Endothelial cell of umbilical vein (primary cell): ENCODE results near the gene NFU1. TPM values are rescaled to one million over a fixed set of nuclear protein-coding genes. Genes with fewer than 3 reads are reported as not detected.

Experiments used
- BruUV-seq: library from RNA; stranded (reverse); fragments of 400-500 nt; replicated peaks from 2 replicates; lab custom pipeline; 2021; lab: Mats Ljungman, UMichigan
- CTCF ChIA-PET: fragments of 300-600, 350-600 bp; sonication (Branson Sonifier 250); formaldehyde crosslinking; loops from one replicate; lab custom pipeline; 2021; ENCODE audit warnings: antibody characterized with exemption, inconsistent platforms; lab: Charles Lee
- POLR2A ChIA-PET: fragments of 300-600, 350-600 bp; sonication (Branson Sonifier 250); formaldehyde crosslinking; loops from one replicate; lab custom pipeline; 2021; ENCODE audit warnings: antibody characterized with exemption, inconsistent platforms; lab: Charles Lee
- DNase-seq: peaks from one replicate; pipeline ENCODE4 v3.0.0-alpha.2; 2011; ENCODE audit warnings: low read depth, low spot score
- FAIRE-seq: peaks from 2 replicates; lab custom pipeline; 2011; peaks lifted over from hg19 to GRCh38; lab: Jason Lieb, UNC
- H2AFZ ChIP-seq: 2 replicates; pipeline ENCODE4 v1.6.0; 2012; ENCODE audit warnings: low read depth, low read length, control low read depth, inconsistent platforms
- H3K27ac ChIP-seq: 2 replicates; pipeline ENCODE4 v1.5.1; 2011; ENCODE audit warnings: low read depth, mild to moderate bottlenecking, control low read depth, low read length, moderate library complexity; ENCODE audit not compliant: insufficient read depth
- H3K27me3 ChIP-seq, 2 experiments: 2 replicates each; pipeline versions ENCODE4 v1.6.0 to v1.6.1; 2011; ENCODE audit warnings: low read length in 2 of 2, mixed read lengths in 1 of 2; ENCODE audit not compliant: control insufficient read depth in 2 of 2, insufficient read depth in 2 of 2
- H3K36me3 ChIP-seq, 2 experiments: 2 replicates in 1 of 2; 3 replicates in 1 of 2; pipeline ENCODE4 v1.5.1; 2011; ENCODE audit warnings: low read length in 2 of 2, mild to moderate bottlenecking in 1 of 2, moderate library complexity in 1 of 2; ENCODE audit not compliant: control insufficient read depth in 2 of 2, insufficient read depth in 2 of 2; ENCODE audit errors: extremely low read depth in 1 of 2
- H3K4me1 ChIP-seq: 3 replicates; pipeline ENCODE4 v1.5.1; 2011; ENCODE audit warnings: mild to moderate bottlenecking, low read length; ENCODE audit not compliant: control insufficient read depth, insufficient read depth; ENCODE audit errors: extremely low read depth
- H3K4me2 ChIP-seq: 2 replicates; pipeline ENCODE4 v1.6.1; 2011; ENCODE audit warnings: low read length, control low read depth, mixed read lengths; ENCODE audit not compliant: insufficient read depth
- H3K4me3 ChIP-seq, 3 experiments: fragments of 200-600 bp in 1 of 3; sonication (generic), shearing (Covaris generic) in 1 of 3; replicated peaks in 1 of 3; 2 replicates each; pipeline ENCODE4 v1.5.1; 2011 to 2016; ENCODE audit warnings: control low read depth in 3 of 3, low read length in 3 of 3, mild to moderate bottlenecking in 2 of 3, inconsistent platforms in 1 of 3, low read depth in 1 of 3, moderate library complexity in 1 of 3; ENCODE audit not compliant: insufficient read depth in 1 of 3
- H3K79me2 ChIP-seq: 2 replicates; pipeline ENCODE4 v1.6.0; 2012; ENCODE audit warnings: low read length, inconsistent platforms; ENCODE audit not compliant: control insufficient read depth, insufficient read depth
- H3K9ac ChIP-seq: replicated peaks from 2 replicates; pipeline ENCODE3; 2011; ENCODE audit warnings: low read length, control low read depth; ENCODE audit not compliant: insufficient read depth; ENCODE audit errors: extremely low read depth
- H3K9me1 ChIP-seq: replicated peaks from 3 replicates; pipeline ENCODE4 v1.6.0; 2011; ENCODE audit warnings: mild to moderate bottlenecking, low read length; ENCODE audit not compliant: control insufficient read depth, insufficient read depth; ENCODE audit errors: extremely low read depth
- H3K9me3 ChIP-seq: replicated peaks from 2 replicates; pipeline ENCODE4 v1.5.1; 2012; ENCODE audit warnings: low read length, inconsistent platforms; ENCODE audit not compliant: control insufficient read depth, insufficient read depth
- H4K20me1 ChIP-seq: replicated peaks from 2 replicates; pipeline ENCODE3; 2011; ENCODE audit warnings: mild to moderate bottlenecking, low read length; ENCODE audit not compliant: control insufficient read depth, insufficient read depth; ENCODE audit errors: extremely low read depth
- CTCF ChIP-seq, 2 donors: IDR thresholded peaks; 1 replicate in 1 of 2; 2 replicates in 1 of 2; pipeline ENCODE4 v1.5.1; 2011; ENCODE audit warnings: low read length in 2 of 2, mild to moderate bottlenecking in 2 of 2, moderate library complexity in 2 of 2, control low read depth in 1 of 2, inconsistent platforms in 1 of 2, low read depth in 1 of 2; ENCODE audit not compliant: insufficient read depth in 1 of 2; ENCODE audit errors: extremely low read depth in 1 of 2
- EZH2 ChIP-seq: IDR thresholded peaks from 2 replicates; pipeline ENCODE4 v1.6.1; 2012; ENCODE audit warnings: borderline replicate concordance, low read depth, mild to moderate bottlenecking, moderate library complexity, low read length, inconsistent platforms; ENCODE audit not compliant: severe bottlenecking
- FOS ChIP-seq: IDR thresholded peaks from 2 replicates; pipeline ENCODE4 v1.6.1; 2011; ENCODE audit warnings: mild to moderate bottlenecking, low read length, moderate library complexity, borderline replicate concordance; ENCODE audit not compliant: insufficient read depth
- GATA2 ChIP-seq: IDR thresholded peaks from 2 replicates; pipeline ENCODE4 v1.7.0; 2011; ENCODE audit warnings: low read depth, mild to moderate bottlenecking, moderate library complexity, mixed read lengths, low read length; ENCODE audit not compliant: insufficient read length, insufficient read depth
- JUN ChIP-seq: IDR thresholded peaks from 2 replicates; pipeline ENCODE4 v1.6.1; 2011; ENCODE audit warnings: borderline replicate concordance, low read depth; ENCODE audit not compliant: insufficient read length, insufficient read depth
- MAX ChIP-seq: IDR thresholded peaks from 2 replicates; pipeline ENCODE4 v1.6.1; 2011; ENCODE audit not compliant: insufficient read depth, insufficient read length
- MYC ChIP-seq: IDR thresholded peaks from one replicate; pipeline ENCODE4 v1.6.1; 2011; ENCODE audit warnings: mild to moderate bottlenecking, low read depth, low read length
- POLR2A ChIP-seq: IDR thresholded peaks from 2 replicates; pipeline ENCODE4 v1.6.1; 2012; ENCODE audit warnings: low read depth, mild to moderate bottlenecking, control low read depth, low read length
- POLR2AphosphoS5 ChIP-seq: IDR thresholded peaks from 2 replicates; pipeline ENCODE4 v1.6.1; 2012; ENCODE audit warnings: low read depth, mild to moderate bottlenecking, control low read depth, low read length, moderate library complexity; ENCODE audit not compliant: insufficient read depth
- dilution Hi-C: fragments of 300-500 bp; cut with MboI; formaldehyde crosslinking; loops from one replicate; pipeline ENCODE4 v1.15.0; 2019; ENCODE audit warnings: low sequenced_read_pairs; ENCODE audit not compliant: extremely low pct_ligation_motif_present
- intact Hi-C: fragments of 100-400 bp; cut with micrococcal nuclease; formaldehyde crosslinking; loops from one replicate; pipeline ENCODE4 v1.10.0; 2022
- polyA plus RNA-seq, 4 experiments: library from polyadenylated mRNA; depleted of rRNA in 3 of 4; stranded (reverse) in 3 of 4; unstranded in 1 of 4; fragments of >200 nt; gene quantifications; 2 replicates each; pipeline versions ENCODE4 v1.2.1 to v1.2.3, GENCODE V29; 2011 to 2012; ENCODE audit warnings: missing spikeins in 1 of 4
- total RNA-seq: library from RNA; stranded (reverse); gene quantifications from 2 replicates; pipeline ENCODE4 v1.2.3, GENCODE V29; 2021

Gene NFU1
- total and polyA plus RNA-seq, 2 donors (not counting 3 experiments of a cell fraction or from before 2014, with no cell fraction given) = 19.6 to 49.7 TPM

- ChIA-PET POLR2A (no interaction called here), CTCF (interaction anchor here (1.9 kb wide), 1 partner anchor 250 kb away, joined by 6 read pairs; no protein-coding TSS in a partner anchor)
- FAIRE-seq = no peak
- H3K9me3 ChIP-seq = no peaks in the 10 kb centered on the region
- no peak overlapping the region for H3K4me2 ChIP-seq
- H3K9me1 ChIP-seq = no peaks in the 10 kb centered on the region
- no peak overlapping the region for H3K4me3 ChIP-seq
- H3K9ac ChIP-seq = no peak overlapping the region
- BruUV-seq = no TSS peak
- H3K27me3 ChIP-seq = no peaks in the 10 kb centered on the region
- no peak for DNase-seq
- H4K20me1 ChIP-seq = no peaks in the 10 kb centered on the region
- no peak for TF ChIP-seq POLR2A
- TF ChIP-seq POLR2AphosphoS5 = no peak
- TF ChIP-seq EZH2 = no peak
- TF ChIP-seq FOS = no peak
- TF ChIP-seq JUN = no peak
- H3K36me3 ChIP-seq = peaks cover 3 to 11% of the 10 kb centered on the region in 2 experiments
- no peaks in the 10 kb centered on the region for H3K79me2 ChIP-seq
- dilution Hi-C loops (no loop called here), intact Hi-C loops (no loop called here)
- no peaks in the 10 kb centered on the region for H3K4me1 ChIP-seq
- no peak overlapping the region for H2AFZ ChIP-seq
- no peak overlapping the region for H3K27ac ChIP-seq
These were observed 37.5 kb upstream of the NFU1 start for GRCh38 chr2:69474688-69475087.

- H3K79me2 ChIP-seq = no peaks in the 10 kb centered on the region
- H4K20me1 ChIP-seq = no peaks in the 10 kb centered on the region
- no peak overlapping the region for H2AFZ ChIP-seq
- TF ChIP-seq MAX (no peak), POLR2AphosphoS5 (no peak), JUN (no peak), MYC (no peak), POLR2A (no peak), CTCF (IDR thresholded peaks at IDR 0.05; ENCODE audit: extremely low read depth in 1 of 2, insufficient read depth in 1 of 2, low read depth in 1 of 2, low read length in 2 of 2) (no peak), EZH2 (no peak), GATA2 (no peak), FOS (no peak)
- no peak overlapping the region for H3K4me3 ChIP-seq
- CTCF ChIA-PET = interaction anchor here (1.2 kb wide), 1 partner anchor 42 kb away, joined by 3 read pairs; no protein-coding TSS in a partner anchor
- FAIRE-seq = peak; percentile 52
- POLR2A ChIA-PET = no interaction called here
- dilution Hi-C loops (no loop called here), intact Hi-C loops (no loop called here)
- peaks cover 5 to 8% of the 10 kb centered on the region in 2 experiments for H3K36me3 ChIP-seq
- DNase-seq = no peak
- H3K27ac ChIP-seq = no peak overlapping the region
- no peaks in the 10 kb centered on the region for H3K4me1 ChIP-seq
- no TSS peak for BruUV-seq
- H3K27me3 ChIP-seq = no peaks in the 10 kb centered on the region
- no peak overlapping the region for H3K9ac ChIP-seq
- no peaks in the 10 kb centered on the region for H3K9me3 ChIP-seq
- H3K9me1 ChIP-seq = no peaks in the 10 kb centered on the region
- H3K4me2 ChIP-seq = no peak overlapping the region
These were observed 34.6 kb upstream of the NFU1 start for GRCh38 chr2:69471793-69472192.
